GM12878 (cell line): ENCODE data around the gene COL1A1. TPM values are rescaled to one million over a fixed set of nuclear protein-coding genes. Genes with fewer than 3 reads are reported as not detected.

ENCODE experiments used
- ATAC-seq: fragments of 200-7000 bp; cut with Tn5 transposase; 3 replicates; pipeline ENCODE4 v1.9.1; 2020; ENCODE audit warnings: mild to moderate bottlenecking, moderate library complexity
- BruUV-seq: library from RNA; stranded (reverse); fragments of 400-500 nt; replicated peaks from 2 replicates; lab custom pipeline; 2021; lab: Mats Ljungman, UMichigan
- CTCF ChIA-PET: fragments of 300-600 bp; sonication (Branson Sonifier 250); formaldehyde crosslinking; extraction: SDS; loops from one replicate; lab custom pipeline; 2021; ENCODE audit warnings: inconsistent platforms; lab: Yijun Ruan, JAX
- POLR2A ChIA-PET: fragments of 350-600 bp; formaldehyde crosslinking; extraction: SDS; loops from one replicate; lab custom pipeline; 2021; ENCODE audit warnings: inconsistent platforms; lab: Charles Lee
- RAD21 ChIA-PET: fragments of 300-600 bp; sonication (Branson Sonifier 250); formaldehyde crosslinking; loops from one replicate; lab custom pipeline; 2023; ENCODE audit warnings: antibody characterized with exemption; ENCODE audit not compliant: unreplicated experiment; lab: Charles Lee
- SMC1A ChIA-PET: fragments of 300-600 bp; sonication (Branson Sonifier 250); formaldehyde crosslinking; loops from one replicate; lab custom pipeline; 2023; ENCODE audit not compliant: unreplicated experiment, uncharacterized antibody; lab: Charles Lee
- DNase-seq: peaks from one replicate; pipeline ENCODE4 v3.0.0-alpha.2; 2011; ENCODE audit warnings: low read depth, low spot score
- FAIRE-seq: peaks from 3 replicates; lab custom pipeline; 2011; peaks lifted over from hg19 to GRCh38; lab: Jason Lieb, UNC
- H2AFZ ChIP-seq: 2 replicates; pipeline ENCODE4 v1.6.0; 2011; ENCODE audit warnings: low read depth, low read length, control low read depth; ENCODE audit not compliant: control insufficient read depth
- H3K27ac ChIP-seq: 2 replicates; pipeline ENCODE4 v1.5.1; 2011; ENCODE audit warnings: control low read depth; ENCODE audit not compliant: control insufficient read depth, insufficient read depth
- H3K27me3 ChIP-seq, 2 experiments: replicated peaks in 1 of 2; 2 replicates each; pipeline versions ENCODE4 v1.6.0 to v1.6.1; 2011; ENCODE audit warnings: low read length in 1 of 2; ENCODE audit not compliant: control insufficient read depth in 2 of 2, insufficient read depth in 2 of 2
- H3K36me3 ChIP-seq, 2 experiments: 2 replicates each; pipeline ENCODE4 v1.5.1; 2011; ENCODE audit warnings: low read length in 1 of 2; ENCODE audit not compliant: control insufficient read depth in 2 of 2, insufficient read depth in 2 of 2
- H3K4me1 ChIP-seq: 2 replicates; pipeline ENCODE4 v1.6.1; 2011; ENCODE audit warnings: mild to moderate bottlenecking, low read length, moderate library complexity, mixed read lengths; ENCODE audit not compliant: control insufficient read depth, insufficient read depth
- H3K4me2 ChIP-seq: 2 replicates; pipeline ENCODE4 v1.6.0; 2011; ENCODE audit warnings: control low read depth; ENCODE audit not compliant: control insufficient read depth, insufficient read depth
- H3K4me3 ChIP-seq: fragments of 200-600 bp; sonication (generic); 2 replicates; pipeline ENCODE4 v1.5.1; 2016
- H3K79me2 ChIP-seq: 2 replicates; pipeline ENCODE4 v1.6.0; 2011; ENCODE audit warnings: low read length; ENCODE audit not compliant: control insufficient read depth, insufficient read depth
- H3K9ac ChIP-seq: 2 replicates; pipeline ENCODE4 v1.8.0; 2011; ENCODE audit warnings: low read length, control low read depth, mixed read lengths; ENCODE audit not compliant: control insufficient read depth, insufficient read depth
- H3K9me3 ChIP-seq: replicated peaks from 3 replicates; pipeline ENCODE4 v1.5.1; 2011; ENCODE audit warnings: mild to moderate bottlenecking, low read length; ENCODE audit not compliant: control insufficient read depth, insufficient read depth
- H4K20me1 ChIP-seq: 2 replicates; pipeline ENCODE4 v1.6.0; 2011; ENCODE audit not compliant: control insufficient read depth, insufficient read depth
- CBFB ChIP-seq: IDR thresholded peaks from 2 replicates; pipeline ENCODE4 v1.6.1; 2016; ENCODE audit warnings: antibody characterized with exemption, low read depth
- E2F4 ChIP-seq: IDR thresholded peaks from 2 replicates; pipeline ENCODE4 v1.6.1; 2012; ENCODE audit warnings: low read depth, low read length, improper control_type of control experiment
- HDAC2 ChIP-seq: fragments of 200-600 bp; sonication (generic); IDR thresholded peaks from 2 replicates; pipeline ENCODE4 v1.6.1; 2017
- MXI1 ChIP-seq: fragments of 150-350 bp; IDR thresholded peaks from 2 replicates; pipeline ENCODE4 v1.6.1; 2011; ENCODE audit warnings: low read depth, mild to moderate bottlenecking, inconsistent platforms, low read length, improper control_type of control experiment
- POU2F2 ChIP-seq: IDR thresholded peaks from 3 replicates; pipeline ENCODE4 v1.6.1; 2011; ENCODE audit warnings: low read depth, mild to moderate bottlenecking, low read length, borderline replicate concordance
- SMARCA5 ChIP-seq: fragments of 450-650 bp; IDR thresholded peaks from 2 replicates; pipeline ENCODE4 v1.6.1; 2017; ENCODE audit warnings: mild to moderate bottlenecking
- TARDBP ChIP-seq: IDR thresholded peaks from 2 replicates; pipeline ENCODE4 v1.6.1; 2016; ENCODE audit warnings: borderline replicate concordance
- TCF3 ChIP-seq: IDR thresholded peaks from 2 replicates; pipeline ENCODE4 v1.6.1; 2012; ENCODE audit warnings: low read depth, mild to moderate bottlenecking, low read length, borderline replicate concordance; ENCODE audit not compliant: insufficient read depth
- ZNF217 ChIP-seq: fragments of 450-650 bp; IDR thresholded peaks from 2 replicates; pipeline ENCODE4 v1.6.1; 2017; ENCODE audit warnings: antibody characterized with exemption, mild to moderate bottlenecking
- WGBS: methylation state at CpG from one replicate; pipeline ENCODE4 v1.1.6; 2016; ENCODE audit warnings: low lambda C conversion rate; ENCODE audit not compliant: insufficient replicate concordance, insufficient coverage; ENCODE audit errors: missing lambda C conversion rate; 5-methylcytosine and 5-hydroxymethylcytosine counted together
- in situ Hi-C: fragments of 300-500 bp; cut with MboI; formaldehyde crosslinking; loops from 9 replicates; pipeline ENCODE4 v1.14.3; 2018; ENCODE audit warnings: mixed read lengths
- intact Hi-C: fragments of 100-400 bp; cut with micrococcal nuclease; formaldehyde crosslinking; loops from one replicate; pipeline ENCODE4 v1.14.2; 2022; ENCODE audit not compliant: unreplicated experiment
- polyA plus RNA-seq, 11 experiments: library from polyadenylated mRNA; depleted of rRNA in 4 of 11; unstranded in 6 of 11; stranded (reverse) in 5 of 11; fragments of >200 nt; fragmentation: Nextera tagmentation in 4 of 11; fragmentation: Illumina TruSeq in 1 of 11; extraction: Ambion mirVana in 4 of 11; extraction: Trizol in 1 of 11; gene quantifications; 1 replicate in 1 of 11; 2 replicates in 10 of 11; pipeline versions ENCODE4 v1.2.1 to v1.2.3, GENCODE V29; 2011 to 2016; ENCODE audit warnings: inconsistent platforms in 2 of 11, missing spikeins in 2 of 11, low read depth in 1 of 11
- total RNA-seq, 4 experiments: library from RNA; depleted of rRNA in 3 of 4; stranded (reverse); fragments of >200 nt in 3 of 4; fragmentation: Illumina TruSeq in 1 of 4; extraction: Trizol in 1 of 4; gene quantifications; 2 replicates each; pipeline versions ENCODE4 v1.2.1 to v1.2.3, GENCODE V29; 2013 to 2021

The COL1A1 gene
- total and polyA plus RNA-seq, 10 of the 15 experiments (the other 5 are each of a cell fraction or from before 2014, with no cell fraction given) = 0.18 to 7.7 (median 2.3) TPM

GRCh38 chr17:50164697-50164988 lies 36.8 kb downstream of the COL1A1 start:
- Histone ChIP-seq H3K9me3 (no peaks in the 10 kb centered on the region), H3K9ac (no peak overlapping the region), H3K27ac (no peak overlapping the region), H3K4me3 (no peak overlapping the region), H3K27me3 (no peaks in the 10 kb centered on the region), H2AFZ (no peak overlapping the region), H3K4me2 (no peak overlapping the region), H3K36me3 (no peaks in the 10 kb centered on the region), H3K79me2 (no peaks in the 10 kb centered on the region), H3K4me1 (peaks cover 26% of the 10 kb centered on the region), H4K20me1 (no peaks in the 10 kb centered on the region)
- 72% methylated on average over 2 of the region's 2 CpGs for WGBS
- ChIA-PET POLR2A (interaction anchor here (0.6 to 2.8 kb wide), 3 partner anchors 10 to 135 kb away, joined by 3 to 18 read pairs (median 6); no protein-coding TSS in a partner anchor), SMC1A (interaction anchor here (1.0 to 2.0 kb wide), 3 partner anchors 13 to 133 kb away, joined by 5 to 8 read pairs (median 6); no protein-coding TSS in a partner anchor), CTCF (interaction anchor here (1.0 to 17.0 kb wide), 6 partner anchors 14 to 70 kb away, joined by 3 to 514 read pairs (median 22); partner anchors contain the start of gene PDK2), RAD21 (interaction anchor here (0.6 to 2.8 kb wide), 3 partner anchors 13 to 36 kb away, joined by 3 to 24 read pairs (median 12); partner anchors contain the start of gene PPP1R9B)
- TF ChIP-seq HDAC2 = no peak
- 0 out of 2 replicates have a peak, but pooled peaks have one; percentile 26 for TF ChIP-seq SMARCA5
- no peak for TF ChIP-seq E2F4
- no peak for TF ChIP-seq POU2F2
- no peak for TF ChIP-seq CBFB
- TF ChIP-seq MXI1 = no peak
- TF ChIP-seq ZNF217 = peak; percentile 46; the same call in 1 of the 2 replicates
- no peak for TF ChIP-seq TCF3
- no peak for TF ChIP-seq TARDBP
- no TSS peak for BruUV-seq
- ATAC-seq (no peak), DNase-seq (no peak), FAIRE-seq (no peak)
- intact Hi-C loops = no loop called here
- in situ Hi-C loops = loop anchor here (5.0 kb wide), 1 partner anchor 33 kb away; no protein-coding TSS in a partner anchor
